Lung (tissue), 12 donors: ENCODE results near the gene GFOD1. TPM values are rescaled to one million over a fixed set of nuclear protein-coding genes. Genes with fewer than 3 reads are reported as not detected.
"Not testable (repeated sequence)": the region's sequence is repeated elsewhere in the genome, so short reads cannot be mapped to it uniquely, and the experiment has no call there.

ENCODE experiments used
- ATAC-seq: fragments of 200-7000 bp; cut with Tn5 transposase; one replicate; pipeline ENCODE4 v1.9.1; 2020; ENCODE audit warnings: moderate number of reproducible peaks; ENCODE audit not compliant: insufficient read depth, low FRiP score
- DNase-seq, 3 donors: peaks; one replicate each; pipeline ENCODE4 v3.0.0-alpha.2; 2013 to 2017
- H3K27ac ChIP-seq, 2 donors: one replicate each; pipeline ENCODE4 v1.5.1; 2013; ENCODE audit warnings: mild to moderate bottlenecking in 2 of 2, moderate library complexity in 2 of 2, control low read depth in 1 of 2, inconsistent platforms in 1 of 2, low read depth in 1 of 2, low read length in 1 of 2
- H3K27me3 ChIP-seq, 3 donors: one replicate each; pipeline ENCODE4 v1.5.1; 2013; ENCODE audit warnings: low read length in 2 of 3; ENCODE audit not compliant: control insufficient read depth in 3 of 3, insufficient read depth in 3 of 3
- H3K36me3 ChIP-seq, 4 donors: one replicate each; pipeline ENCODE4 v1.5.1; 2013; ENCODE audit warnings: low read length in 4 of 4, mild to moderate bottlenecking in 1 of 4, moderate library complexity in 1 of 4; ENCODE audit not compliant: control insufficient read depth in 4 of 4, insufficient read depth in 4 of 4
- H3K4me1 ChIP-seq, 5 donors: one replicate each; pipeline ENCODE4 v1.5.1; 2013; ENCODE audit warnings: low read length in 5 of 5, mild to moderate bottlenecking in 2 of 5, moderate library complexity in 1 of 5; ENCODE audit not compliant: control insufficient read depth in 5 of 5, insufficient read depth in 5 of 5
- H3K4me3 ChIP-seq: one replicate; pipeline ENCODE4 v1.5.1; 2013; ENCODE audit warnings: mild to moderate bottlenecking, control low read depth, moderate library complexity
- H3K9ac ChIP-seq, 2 donors: one replicate each; pipeline ENCODE4 v1.5.1; 2013; ENCODE audit warnings: low read length in 2 of 2, control low read depth in 1 of 2; ENCODE audit not compliant: insufficient read depth in 1 of 2
- H3K9me3 ChIP-seq, 4 donors: one replicate each; pipeline ENCODE4 v1.5.1; 2013; ENCODE audit warnings: low read length in 3 of 4, mild to moderate bottlenecking in 1 of 4, moderate library complexity in 1 of 4; ENCODE audit not compliant: control insufficient read depth in 4 of 4, insufficient read depth in 3 of 4
- CTCF ChIP-seq: IDR thresholded peaks from 2 replicates; pipeline ENCODE4 v1.5.1; 2012; ENCODE audit warnings: mild to moderate bottlenecking; ENCODE audit errors: control extremely low read depth, extremely low read depth
- WGBS, 2 donors: extraction: QIAGEN DNeasy Blood & Tissue Kit; methylation state at CpG; one replicate each; pipeline ENCODE4 v1.1.7; 2013; 5-methylcytosine and 5-hydroxymethylcytosine counted together
- polyA plus RNA-seq, 2 donors: library from polyadenylated mRNA; stranded (reverse); fragments of 200-250 nt; gene quantifications; one replicate each; pipeline ENCODE4 v1.2.1, GENCODE V29; 2013
- total RNA-seq, 2 donors: library from RNA; depleted of rRNA in 1 of 2; stranded (reverse); fragments of >200 nt in 1 of 2; gene quantifications; one replicate each; pipeline ENCODE4 v1.2.1, GENCODE V29; 2014 to 2021
- donor health status: control.
- donor health status: control.
- donor health status: Bipolar disorder and iron deficiency.
- donor health status: healthy.
- donor health status: DM: yes; HTN: yes; CAD: no.

GFOD1 gene
- total and polyA plus RNA-seq, 4 donors: 4.0 to 22.8 (median 7.9) TPM

- Histone ChIP-seq H3K9me3 (no peaks in the 10 kb centered on the region), H3K36me3 (peaks cover 0 to 1% (median 0%) of the 10 kb centered on the region in 4 donors), H3K27me3 (no peaks in the 10 kb centered on the region), H3K9ac (no peak overlapping the region), H3K4me1 (peaks cover 14 to 54% (median 28%) of the 10 kb centered on the region in 5 donors), H3K4me3 (no peak overlapping the region), H3K27ac (peak overlapping the region in 1 of 2 donors; percentile 15)
- ATAC-seq (peak; percentile 70), DNase-seq (peak in 2 of 3 donors; percentile 57 to 58)
- no peak for TF ChIP-seq CTCF
- WGBS, 2 donors: 39 to 54% methylated on average over 6 of the region's 6 CpGs
Measured at GRCh38 chr6:13461805-13462204, 25.6 kb downstream of the GFOD1 start.

GRCh38 chr6:13461307-13461706 lies 26.1 kb downstream of the GFOD1 start:
- Histone ChIP-seq H3K4me3 (no peak overlapping the region), H3K27ac (peak overlapping the region in 1 of 2 donors; percentile 15), H3K9ac (no peak overlapping the region), H3K36me3 (peaks cover 0 to 1% (median 0%) of the 10 kb centered on the region in 4 donors), H3K4me1 (peaks cover 13 to 49% (median 24%) of the 10 kb centered on the region in 5 donors), H3K27me3 (no peaks in the 10 kb centered on the region), H3K9me3 (no peaks in the 10 kb centered on the region)
- no peak for TF ChIP-seq CTCF
- ATAC-seq (no peak), DNase-seq (peak; percentile 80 to 89 (median 87))
- 79 to 84% methylated on average over 4 of the region's 4 CpGs for WGBS, 2 donors

GRCh38 chr6:13460289-13460688 lies 27.1 kb downstream of the GFOD1 start:
- H3K9me3 ChIP-seq, H3K27me3 ChIP-seq, DNase-seq, ATAC-seq, H3K4me3 ChIP-seq, H3K27ac ChIP-seq, H3K9ac ChIP-seq, H3K36me3 ChIP-seq: not testable (repeated sequence)
- 71 to 93% methylated on average over 2 of the region's 2 CpGs for WGBS, 2 donors
- H3K4me1 ChIP-seq: peaks cover 14 to 45% (median 22%) of the 10 kb centered on the region in 5 donors

GRCh38 chr6:13457577-13457976 lies 29.8 kb downstream of the GFOD1 start:
- no peak for TF ChIP-seq CTCF
- H3K9ac ChIP-seq: no peak overlapping the region
- no peaks in the 10 kb centered on the region for H3K9me3 ChIP-seq
- peak; percentile 45 to 80 (median 64) for DNase-seq
- no peaks in the 10 kb centered on the region for H3K27me3 ChIP-seq
- no peak overlapping the region for H3K27ac ChIP-seq
- WGBS, 2 donors: 77 to 88% methylated on average over 7 of the region's 7 CpGs
- H3K4me1 ChIP-seq: peaks cover 11 to 34% (median 20%) of the 10 kb centered on the region in 5 donors
- H3K4me3 ChIP-seq: no peak overlapping the region
- H3K36me3 ChIP-seq: peaks cover 0 to 2% (median 0%) of the 10 kb centered on the region in 4 donors
- no peak for ATAC-seq
